HEK293T (cell line): ENCODE data around the gene AHNAK.

Experiments
- CTCF ChIA-PET: fragments of 350-600 bp; formaldehyde crosslinking; extraction: SDS; loops from one replicate; lab custom pipeline; 2021; ENCODE audit warnings: antibody characterized with exemption, inconsistent platforms; lab: Yijun Ruan, JAX
- POLR2A ChIA-PET: fragments of 350-600 bp; formaldehyde crosslinking; extraction: SDS; loops from one replicate; lab custom pipeline; 2020; ENCODE audit warnings: antibody characterized with exemption, inconsistent platforms; lab: Yijun Ruan, JAX
- DNase-seq: peaks from one replicate; pipeline ENCODE4 v3.0.0; 2012; ENCODE audit warnings: mixed read lengths; ENCODE audit errors: extremely low spot score
- ARNT ChIP-seq: fragments of 450-650 bp; IDR thresholded peaks from 2 replicates; pipeline ENCODE4 v1.6.1; 2017; ENCODE audit warnings: mild to moderate bottlenecking
- BHLHE40 ChIP-seq: fragments of 450-650 bp; IDR thresholded peaks from 2 replicates; pipeline ENCODE4 v1.6.1; 2016; ENCODE audit warnings: mild to moderate bottlenecking, moderate library complexity, borderline replicate concordance
- CTBP1 ChIP-seq: fragments of 450-650 bp; IDR thresholded peaks from 2 replicates; pipeline ENCODE4 v1.6.1; 2016; ENCODE audit warnings: borderline replicate concordance
- ELF4 ChIP-seq: fragments of 450-650 bp; IDR thresholded peaks from 2 replicates; pipeline ENCODE4 v1.6.1; 2017; ENCODE audit warnings: antibody characterized with exemption
- FOXA1 ChIP-seq: fragments of 450-650 bp; IDR thresholded peaks from 2 replicates; pipeline ENCODE4 v1.6.1; 2016; ENCODE audit warnings: mild to moderate bottlenecking
- FOXK2 ChIP-seq: fragments of 450-650 bp; IDR thresholded peaks from 2 replicates; pipeline ENCODE4 v1.6.1; 2016; ENCODE audit warnings: mild to moderate bottlenecking
- FOXM1 ChIP-seq: fragments of 450-650 bp; IDR thresholded peaks from 2 replicates; pipeline ENCODE4 v1.6.1; 2017; ENCODE audit warnings: mild to moderate bottlenecking, borderline replicate concordance
- HDGF ChIP-seq: fragments of 450-650 bp; IDR thresholded peaks from 2 replicates; pipeline ENCODE4 v1.6.1; 2017; ENCODE audit warnings: antibody characterized with exemption, borderline replicate concordance
- L3MBTL2 ChIP-seq: fragments of 450-650 bp; conservative IDR thresholded peaks from 2 replicates; pipeline ENCODE4 v1.6.1; 2016; ENCODE audit warnings: mild to moderate bottlenecking
- LEF1 ChIP-seq: fragments of 450-650 bp; IDR thresholded peaks from 2 replicates; pipeline ENCODE4 v1.6.1; 2017; ENCODE audit warnings: mild to moderate bottlenecking, borderline replicate concordance
- NFRKB ChIP-seq: fragments of 450-650 bp; IDR thresholded peaks from 2 replicates; pipeline ENCODE4 v1.6.1; 2016; ENCODE audit warnings: mild to moderate bottlenecking, moderate library complexity
- PKNOX1 ChIP-seq: fragments of 450-650 bp; IDR thresholded peaks from 2 replicates; pipeline ENCODE4 v1.6.1; 2016
- SP1 ChIP-seq: fragments of 450-650 bp; IDR thresholded peaks from 2 replicates; pipeline ENCODE4 v1.6.1; 2017
- SUZ12 ChIP-seq: fragments of 450-650 bp; IDR thresholded peaks from 2 replicates; pipeline ENCODE4 v1.6.1; 2016; ENCODE audit warnings: mild to moderate bottlenecking
- TARDBP ChIP-seq: fragments of 450-650 bp; IDR thresholded peaks from 2 replicates; pipeline ENCODE4 v1.6.1; 2016
- ZNF384 ChIP-seq: fragments of 450-650 bp; IDR thresholded peaks from 2 replicates; pipeline ENCODE4 v1.6.1; 2016

The AHNAK gene

GRCh38 chr11:62479631-62480201 is 66.9 kb downstream of the AHNAK start:
- ChIA-PET CTCF (interaction anchor here (0.5 to 2.0 kb wide), 3 partner anchors 8 to 63 kb away, joined by 3 to 6 read pairs (median 3); no protein-coding TSS in a partner anchor), POLR2A (no interaction called here)
- TF ChIP-seq FOXM1, result no peak
- no peak for TF ChIP-seq CTBP1
- no peak for TF ChIP-seq NFRKB
- no peak for TF ChIP-seq L3MBTL2
- no peak for TF ChIP-seq FOXK2
- TF ChIP-seq SP1, result no peak
- TF ChIP-seq ARNT, result no peak
- TF ChIP-seq ZNF384, result no peak
- TF ChIP-seq ELF4, result no peak
- no peak for TF ChIP-seq LEF1
- TF ChIP-seq HDGF, result no peak
- TF ChIP-seq FOXA1, result no peak
- TF ChIP-seq TARDBP, result no peak
- DNase-seq, result no peak

GRCh38 chr11:62477927-62478326 is 68.7 kb downstream of the AHNAK start:
- ChIA-PET CTCF (no interaction called here), POLR2A (no interaction called here)
- no peak for TF ChIP-seq L3MBTL2
- TF ChIP-seq CTBP1, result no peak
- TF ChIP-seq PKNOX1, result no peak
- no peak for TF ChIP-seq BHLHE40
- no peak for TF ChIP-seq LEF1
- TF ChIP-seq NFRKB, result no peak
- TF ChIP-seq ELF4, result no peak
- no peak for TF ChIP-seq ARNT
- TF ChIP-seq SP1, result no peak
- TF ChIP-seq TARDBP, result no peak
- no peak for DNase-seq

- CTCF ChIA-PET, result interaction anchor here (0.6 kb wide), 1 partner anchor 10 kb away, joined by 3 read pairs; no protein-coding TSS in a partner anchor
- no peak for DNase-seq
- POLR2A ChIA-PET, result no interaction called here
Measured at GRCh38 chr11:62472063-62472884, 74.3 kb downstream of the AHNAK start.

GRCh38 chr11:62471603-62472002 is 75.0 kb downstream of the AHNAK start:
- ChIA-PET CTCF (no interaction called here), POLR2A (no interaction called here)
- no peak for TF ChIP-seq NFRKB
- TF ChIP-seq FOXA1, result no peak
- no peak for TF ChIP-seq ELF4
- TF ChIP-seq PKNOX1, result no peak
- TF ChIP-seq HDGF, result no peak
- no peak for TF ChIP-seq ARNT

More at GRCh38 chr11:62472063-62472884, 74.3 kb downstream of the AHNAK start:
- TF ChIP-seq TARDBP, result no peak
- no peak for TF ChIP-seq L3MBTL2
- TF ChIP-seq FOXK2, result no peak
- TF ChIP-seq ZNF384, result no peak

GRCh38 chr11:62468577-62468976 is 78.0 kb downstream of the AHNAK start:
- DNase-seq, result no peak
- CTCF ChIA-PET, result no interaction called here
- TF ChIP-seq FOXK2, result no peak
- TF ChIP-seq ELF4, result no peak
- POLR2A ChIA-PET, result no interaction called here

More at GRCh38 chr11:62471603-62472002, 75.0 kb downstream of the AHNAK start:
- no peak for DNase-seq

GRCh38 chr11:62466444-62466843 is 80.2 kb downstream of the AHNAK start:
- CTCF ChIA-PET, result no interaction called here
- DNase-seq, result no peak
- TF ChIP-seq ELF4 (no peak), CTBP1 (no peak), NFRKB (no peak), PKNOX1 (no peak), SP1 (no peak), FOXK2 (no peak), HDGF (no peak)
- POLR2A ChIA-PET, result no interaction called here

- TF ChIP-seq HDGF (no peak), PKNOX1 (no peak), FOXA1 (no peak), ELF4 (no peak), L3MBTL2 (no peak), SP1 (no peak), NFRKB (no peak), FOXM1 (no peak), CTBP1 (no peak), SUZ12 (no peak), BHLHE40 (no peak), LEF1 (no peak), ZNF384 (no peak), ARNT (no peak), TARDBP (no peak)
- DNase-seq, result no peak
- ChIA-PET CTCF (no interaction called here), POLR2A (no interaction called here)
Measured at GRCh38 chr11:62464655-62465054, 82.0 kb downstream of the AHNAK start.
